Stimulated activated CD8-positive, alpha-beta memory T cell treated with anti-CD3 and anti-CD28 coated beads, Interleukin-15, amount 100 ng/mL, for 1 hour (primary cell): ENCODE measurements around the gene THEMIS2.
"Not testable (repeated sequence)": the region's sequence is repeated elsewhere in the genome, so short reads cannot be mapped to it uniquely, and the experiment has no call there.

Source experiments
- DNase-seq: peaks from one replicate; pipeline ENCODE4 v3.0.0-alpha.2; 2020; ENCODE audit warnings: low read depth

Gene THEMIS2

GRCh38 chr1:27872059-27872801 lies at the start of gene THEMIS2:
TSS of gene THEMIS2 (plus strand) at chr1:27872544. CDS start at chr1:27872572, 28 bp downstream.
- peak; percentile 70 for DNase-seq

DNA sequence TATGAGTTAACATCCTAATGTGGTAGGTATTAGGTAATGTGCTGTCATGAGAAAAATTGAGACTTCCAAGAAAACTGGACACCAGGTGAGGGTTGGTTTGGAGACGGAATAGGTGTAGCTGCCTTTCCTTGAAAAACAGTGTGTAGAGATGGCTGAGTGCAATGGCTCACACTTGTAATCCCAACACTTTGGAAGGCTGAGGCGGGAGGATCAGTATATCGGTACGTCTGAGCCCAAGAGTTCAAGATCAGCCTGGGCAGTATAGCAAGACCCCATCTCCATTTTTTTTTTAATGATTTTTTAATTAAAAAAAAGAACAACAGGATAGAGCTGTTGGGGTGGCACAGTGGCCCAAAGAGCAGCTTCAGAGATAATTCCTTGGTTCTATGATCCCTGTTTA lies 48.6 kb upstream of the THEMIS2 start:
- no peak for DNase-seq

GRCh38 chr1:27824411-27824810 lies 47.9 kb upstream of the THEMIS2 start:
- DNase-seq = no peak

DNA sequence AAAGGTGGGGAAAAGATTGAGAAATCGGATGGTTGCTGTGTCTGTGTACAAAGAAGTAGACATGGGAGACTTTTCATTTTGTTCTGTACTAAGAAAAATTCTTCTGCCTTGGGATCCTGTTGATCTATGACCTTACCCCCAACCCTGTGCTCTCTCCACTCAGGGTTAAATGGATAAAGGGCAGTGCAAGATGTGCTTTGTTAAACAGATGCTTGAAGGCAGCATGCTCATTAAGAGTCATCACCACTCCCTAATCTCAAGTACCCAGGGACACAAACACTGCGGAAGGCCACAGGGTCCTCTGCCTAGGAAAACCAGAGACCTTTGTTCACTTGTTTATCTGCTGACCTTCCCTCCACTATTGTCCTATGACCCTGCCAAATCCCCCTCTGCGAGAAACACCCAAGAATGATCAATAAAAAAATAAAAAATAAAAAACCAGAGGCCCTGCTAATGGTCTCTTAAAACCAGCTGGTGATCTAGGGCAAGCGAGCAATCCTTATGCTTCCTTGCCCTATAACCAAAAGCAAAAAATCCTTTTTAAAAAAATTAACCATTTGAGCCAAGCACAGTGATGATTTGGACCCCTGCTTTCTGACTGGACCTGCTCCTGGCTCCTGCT lies 42.9 kb upstream of the THEMIS2 start:
- DNase-seq = not testable (repeated sequence)

GRCh38 chr1:27830621-27831440 lies 41.5 kb upstream of the THEMIS2 start, which contains the start of gene PPP1R8:
TSS of gene PPP1R8 (plus strand) at chr1:27830782. CDS start at chr1:27830836, 54 bp downstream.
- DNase-seq = peak; percentile 73

- no peak for DNase-seq
Observed at GRCh38 chr1:27831568-27832410, 40.6 kb upstream of the THEMIS2 start.

DNA sequence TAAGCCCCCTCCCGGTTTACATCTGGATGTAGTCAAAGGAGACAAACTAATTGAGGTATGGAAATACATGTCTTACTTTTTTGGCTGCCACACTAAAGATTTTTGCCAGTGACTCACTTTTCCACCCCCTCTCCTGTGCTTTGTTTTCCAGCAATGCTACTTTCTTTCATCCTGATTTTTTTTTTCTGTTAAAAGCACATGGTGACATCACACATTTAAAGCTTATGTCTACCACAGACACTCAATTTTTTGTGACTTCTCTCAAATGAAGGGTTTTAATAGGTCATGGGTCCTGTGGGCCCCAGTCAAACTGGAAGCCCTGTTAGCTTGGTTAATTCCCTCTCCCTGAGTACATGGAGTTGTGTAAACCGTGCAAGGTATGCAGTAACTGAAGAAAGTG lies 39.6 kb upstream of the THEMIS2 start:
- no peak for DNase-seq

- DNase-seq = no peak
Observed at GRCh38 chr1:27833470-27833869, 38.9 kb upstream of the THEMIS2 start.

- DNase-seq = no peak
Observed at GRCh38 chr1:27835046-27835445, 37.3 kb upstream of the THEMIS2 start.

DNA sequence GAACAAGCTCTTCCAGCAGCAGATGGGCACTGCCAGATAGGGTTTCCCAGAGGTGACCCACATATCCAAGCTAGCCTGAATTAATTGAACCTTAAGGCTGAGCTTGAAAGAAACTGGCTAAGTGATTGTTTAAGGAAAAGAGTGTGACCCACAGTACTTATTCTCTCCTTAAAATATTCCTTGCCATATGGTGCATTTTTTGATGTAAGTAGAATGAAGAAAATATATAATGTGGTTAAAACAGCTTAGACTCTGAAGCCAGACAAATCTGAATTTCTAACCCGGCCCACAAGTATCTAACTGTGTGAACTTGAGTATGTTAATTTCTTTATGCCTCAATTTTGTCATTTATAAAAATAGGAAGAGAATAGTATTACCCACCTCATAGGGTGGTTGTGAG lies 36.8 kb upstream of the THEMIS2 start:
- DNase-seq = no peak

GRCh38 chr1:27849951-27850350 lies 22.4 kb upstream of the THEMIS2 start:
- no peak for DNase-seq

DNA sequence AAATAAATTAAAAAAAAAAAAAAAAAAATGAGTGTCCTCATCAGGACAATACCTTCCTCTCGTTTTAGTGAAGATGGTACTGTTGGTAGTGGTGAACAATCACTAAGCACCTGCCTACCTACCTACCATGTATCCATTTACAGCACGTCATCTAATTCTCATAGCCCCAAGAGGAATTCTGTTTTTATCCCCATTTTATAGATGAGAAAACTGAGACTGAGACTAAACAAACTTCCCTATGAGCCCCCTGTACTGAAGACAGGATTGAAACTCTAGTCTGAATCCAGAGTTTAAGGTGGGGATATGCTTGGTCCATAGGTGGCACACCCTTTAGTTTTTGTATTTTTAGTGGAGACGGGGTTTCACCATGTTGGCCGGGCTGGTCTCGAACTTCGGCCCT lies 17.3 kb upstream of the THEMIS2 start:
- DNase-seq = no peak

DNA sequence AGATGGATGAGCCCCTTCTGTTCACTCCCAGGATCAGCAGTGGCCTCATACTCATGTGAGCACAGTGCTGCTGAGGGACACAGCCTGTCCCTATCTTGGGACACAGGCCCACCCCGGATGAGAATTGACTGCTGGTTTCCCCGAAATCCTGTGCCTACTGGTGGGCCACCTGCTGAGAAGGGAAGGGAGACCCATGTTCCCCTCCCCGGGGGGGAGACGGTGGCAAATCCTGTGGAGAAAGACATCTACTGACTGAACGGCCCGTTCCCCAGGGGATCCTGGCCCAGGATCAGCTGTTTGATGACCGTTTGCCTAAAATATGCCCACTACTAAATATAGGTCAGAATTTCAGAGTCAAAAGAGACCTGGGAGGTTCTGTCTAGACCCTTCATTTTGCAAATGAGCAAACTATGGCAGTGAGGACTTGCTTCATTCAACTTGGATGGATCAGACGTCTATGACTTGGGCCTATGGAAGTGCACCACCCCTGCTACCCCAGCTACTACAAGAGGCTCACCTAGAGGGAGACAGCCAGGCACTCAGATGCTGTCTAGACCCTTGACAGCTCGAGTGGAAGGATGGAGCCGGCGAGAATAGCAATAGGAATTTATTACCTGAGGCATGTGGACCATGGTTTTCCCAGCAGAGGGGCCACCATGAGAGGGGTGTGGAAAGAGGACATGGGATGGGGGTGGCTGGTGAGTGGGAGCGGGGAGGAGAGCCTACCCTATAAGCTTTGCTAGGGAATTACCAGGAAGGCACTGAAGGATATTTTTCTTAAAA lies 15.6 kb upstream of the THEMIS2 start:
- no peak for DNase-seq

DNA sequence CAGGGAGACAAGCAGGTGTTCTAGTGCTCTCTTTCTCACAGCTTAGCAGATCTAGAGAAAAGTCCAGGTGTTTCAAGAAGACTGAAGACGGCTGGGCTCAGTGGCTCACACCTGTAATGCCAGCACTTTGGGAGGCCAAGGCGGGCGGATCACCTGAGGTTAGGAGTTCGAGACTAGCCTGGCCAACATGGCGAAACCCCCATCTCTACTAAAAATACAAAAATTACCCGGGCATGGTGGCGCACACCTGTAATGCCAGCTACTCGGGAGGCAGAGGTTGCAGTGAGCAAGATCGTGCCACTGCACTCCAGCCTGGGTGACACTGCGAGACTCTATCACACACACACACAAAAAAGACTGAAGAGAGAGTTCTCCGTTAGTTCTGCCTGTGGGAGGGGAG lies 14.8 kb upstream of the THEMIS2 start:
- not testable (repeated sequence) for DNase-seq

- DNase-seq = peak; percentile 82
Observed at GRCh38 chr1:27858072-27858948, 14.0 kb upstream of the THEMIS2 start.

DNA sequence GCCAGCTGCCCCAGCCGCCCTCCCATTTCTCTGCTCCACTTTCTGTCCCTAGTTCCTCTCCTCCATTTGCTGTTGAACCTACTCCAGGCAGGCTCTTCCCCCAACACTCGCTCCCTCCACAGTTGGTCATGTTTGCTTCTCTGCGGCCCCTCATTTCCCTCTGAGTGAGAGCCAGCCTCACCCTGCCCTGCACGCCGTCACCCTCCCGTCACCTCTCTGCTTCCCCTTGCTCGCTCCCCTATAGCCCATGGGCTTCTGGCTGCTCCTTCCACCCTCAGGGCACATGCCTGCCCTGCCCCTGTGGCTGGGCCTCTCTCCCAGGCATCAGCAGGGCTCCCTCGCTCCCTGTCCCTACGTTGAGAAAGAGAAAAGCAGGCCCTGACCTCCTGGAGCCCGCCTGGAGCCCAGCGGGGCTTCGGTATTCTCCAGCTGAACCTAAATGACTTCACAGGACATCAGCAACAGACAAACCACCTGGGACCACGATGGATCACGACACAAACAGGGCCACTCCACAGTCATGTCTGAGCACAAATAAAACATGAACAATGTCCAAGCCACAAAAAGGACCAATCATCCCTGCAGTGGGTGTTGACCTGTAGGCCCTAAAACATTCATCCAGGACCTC lies 13.3 kb upstream of the THEMIS2 start:
- DNase-seq = no peak

GRCh38 chr1:27861436-27861835 lies 10.9 kb upstream of the THEMIS2 start:
- DNase-seq = no peak

DNA sequence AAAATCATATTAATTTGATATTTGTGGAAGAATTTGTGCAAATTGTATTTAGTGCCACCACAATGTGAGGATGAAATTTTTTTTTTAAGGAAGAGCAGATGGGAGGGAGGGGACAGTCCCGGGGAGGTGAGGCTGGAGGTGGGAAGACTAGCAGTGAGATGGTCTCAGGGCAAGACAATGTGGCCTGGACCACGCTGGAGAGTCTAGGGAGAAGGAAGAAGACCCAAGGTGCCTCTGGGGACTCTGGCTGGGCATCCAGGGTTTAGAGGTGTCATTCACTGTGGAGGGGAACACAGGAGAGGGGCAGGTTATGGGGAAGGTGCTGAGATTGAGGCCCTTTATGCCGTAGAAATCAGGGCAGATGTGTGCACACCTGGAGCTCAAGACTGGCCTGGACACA lies 10.3 kb upstream of the THEMIS2 start:
- DNase-seq = no peak

GRCh38 chr1:27862671-27863537 lies 9.4 kb upstream of the THEMIS2 start:
- DNase-seq = no peak
